MM.1S (cell line): Measurements from ENCODE around the gene PCTP.
A peak's percentile ranks its signal among the peaks of the same experiment; 100 is the strongest.

Experiments
- DNase-seq: peaks from one replicate; pipeline ENCODE4 v3.0.0-alpha.2; 2015
- H2AFZ ChIP-seq: fragments of 300-600 bp; sonication (generic); 2 replicates; pipeline ENCODE4 v1.6.0; 2016; ENCODE audit warnings: antibody characterized with exemption, low read length
- H3F3A ChIP-seq: fragments of 300-600 bp; sonication (generic); 2 replicates; pipeline ENCODE4 v1.6.1; 2016; ENCODE audit warnings: mild to moderate bottlenecking, antibody characterized with exemption, low read length, moderate library complexity, mixed read lengths; ENCODE audit not compliant: insufficient read depth
- H3K27ac ChIP-seq: fragments of 300-600 bp; sonication (generic); 2 replicates; pipeline ENCODE4 v1.5.1; 2016; ENCODE audit warnings: mild to moderate bottlenecking, low read length
- H3K27me3 ChIP-seq: fragments of 300-600 bp; sonication (generic); replicated peaks from 2 replicates; pipeline ENCODE4 v1.6.0; 2016; ENCODE audit warnings: low read length; ENCODE audit not compliant: insufficient read depth
- H3K36me3 ChIP-seq: fragments of 300-600 bp; sonication (generic); replicated peaks from 2 replicates; pipeline ENCODE4 v1.6.1; 2016; ENCODE audit warnings: mild to moderate bottlenecking, low read length, mixed read lengths; ENCODE audit not compliant: insufficient read depth
- H3K4me1 ChIP-seq: fragments of 300-600 bp; sonication (generic); 2 replicates; pipeline ENCODE4 v1.6.1; 2016; ENCODE audit warnings: low read length, mixed read lengths
- H3K4me2 ChIP-seq: fragments of 300-600 bp; sonication (generic); 2 replicates; pipeline ENCODE4 v1.6.0; 2016; ENCODE audit warnings: low read depth, low read length
- H3K4me3 ChIP-seq: fragments of 300-600 bp; sonication (generic); 2 replicates; pipeline ENCODE4 v1.5.1; 2016; ENCODE audit warnings: low read length, mixed read lengths
- H3K79me2 ChIP-seq: fragments of 300-600 bp; sonication (generic); 2 replicates; pipeline ENCODE4 v1.6.1; 2016; ENCODE audit warnings: mixed run types, low read length, mixed read lengths
- H3K9ac ChIP-seq: fragments of 300-600 bp; sonication (generic); 2 replicates; pipeline ENCODE4 v1.6.1; 2016; ENCODE audit warnings: low read length, mixed read lengths
- H3K9me2 ChIP-seq: fragments of 300-600 bp; sonication (generic); replicated peaks from 2 replicates; pipeline ENCODE4 v1.6.1; 2016; ENCODE audit warnings: mild to moderate bottlenecking, low read length, mixed read lengths; ENCODE audit not compliant: insufficient read depth
- H3K9me3 ChIP-seq: fragments of 300-600 bp; sonication (generic); replicated peaks from 2 replicates; pipeline ENCODE4 v1.6.1; 2016; ENCODE audit warnings: mild to moderate bottlenecking, low read length, mixed read lengths; ENCODE audit not compliant: insufficient read depth
- H4K20me1 ChIP-seq: fragments of 300-600 bp; sonication (generic); 2 replicates; pipeline ENCODE4 v1.6.1; 2016; ENCODE audit warnings: mild to moderate bottlenecking, low read length, moderate library complexity, mixed read lengths; ENCODE audit not compliant: insufficient read depth
- CTCF ChIP-seq: fragments of 300-600 bp; sonication (generic); IDR thresholded peaks from 2 replicates; pipeline ENCODE4 v1.5.1; 2016; ENCODE audit warnings: antibody characterized with exemption, low read length, mixed read lengths
- EZH2 ChIP-seq: fragments of 300-600 bp; sonication (generic); optimal IDR thresholded peaks from 2 replicates; pipeline ENCODE3; 2017; ENCODE audit warnings: low read depth, mild to moderate bottlenecking, antibody characterized with exemption, low read length, mixed read lengths
- EZH2phosphoT487 ChIP-seq: fragments of 300-600 bp; sonication (generic); IDR thresholded peaks from 2 replicates; pipeline ENCODE4 v1.6.1; 2018; ENCODE audit warnings: antibody characterized with exemption, low read length

PCTP gene

GRCh38 chr17:55710829-55711496, 39.9 kb upstream of the PCTP start:
- Histone ChIP-seq H3K79me2 (no peaks in the 10 kb centered on the region), H3K27me3 (no peaks in the 10 kb centered on the region), H3F3A (no peaks in the 10 kb centered on the region), H3K36me3 (no peaks in the 10 kb centered on the region), H3K9ac (no peak overlapping the region), H3K4me1 (no peaks in the 10 kb centered on the region; the same call in 1 of the 2 replicates), H3K9me3 (no peaks in the 10 kb centered on the region), H3K4me2 (no peak overlapping the region), H3K4me3 (no peak overlapping the region), H3K9me2 (no peaks in the 10 kb centered on the region), H4K20me1 (no peaks in the 10 kb centered on the region), H3K27ac (no peak overlapping the region), H2AFZ (no peak overlapping the region)
- DNase-seq: no peak
- TF ChIP-seq CTCF (no peak), EZH2 (no peak), EZH2phosphoT487 (no peak)

GRCh38 chr17:55717432-55717831, 33.4 kb upstream of the PCTP start:
- Histone ChIP-seq H3K4me1 (no peaks in the 10 kb centered on the region), H3K9me2 (no peaks in the 10 kb centered on the region), H3K36me3 (no peaks in the 10 kb centered on the region), H3K9me3 (no peaks in the 10 kb centered on the region), H3K79me2 (no peaks in the 10 kb centered on the region), H2AFZ (no peak overlapping the region), H3F3A (no peaks in the 10 kb centered on the region), H3K4me2 (no peak overlapping the region), H4K20me1 (no peaks in the 10 kb centered on the region), H3K27me3 (no peaks in the 10 kb centered on the region), H3K9ac (no peak overlapping the region), H3K4me3 (no peak overlapping the region), H3K27ac (no peak overlapping the region)
- DNase-seq: no peak
- TF ChIP-seq EZH2phosphoT487 (no peak), EZH2 (no peak), CTCF (no peak)

GRCh38 chr17:55717898-55718735, 32.7 kb upstream of the PCTP start:
- Histone ChIP-seq H3K27me3 (no peaks in the 10 kb centered on the region), H3F3A (no peaks in the 10 kb centered on the region), H3K27ac (no peak overlapping the region), H3K4me1 (no peaks in the 10 kb centered on the region), H3K9ac (no peak overlapping the region), H3K79me2 (no peaks in the 10 kb centered on the region), H4K20me1 (no peaks in the 10 kb centered on the region), H3K4me2 (no peak overlapping the region), H3K36me3 (no peaks in the 10 kb centered on the region), H3K9me3 (no peaks in the 10 kb centered on the region), H3K4me3 (no peak overlapping the region), H3K9me2 (no peaks in the 10 kb centered on the region), H2AFZ (no peak overlapping the region)
- TF ChIP-seq EZH2phosphoT487 (no peak), CTCF (peak; percentile 72)
- DNase-seq: peak; percentile 72
